SK-N-SH treated with all-trans-retinoic acid at 6 μM for 48 hours (cell line): ENCODE data around the gene CD28.

ENCODE experiments used
- ATAC-seq: fragments of 200-7000 bp; cut with Tn5 transposase; 3 replicates; pipeline ENCODE4 v1.9.1; 2020; ENCODE audit warnings: mild to moderate bottlenecking, moderate library complexity
- ARNTL ChIP-seq: fragments of 450-650 bp; formaldehyde crosslinking; IDR thresholded peaks from 2 replicates; pipeline ENCODE4 v1.5.0; 2020; ENCODE audit warnings: low read depth, mild to moderate bottlenecking, moderate library complexity, borderline replicate concordance
- BACH2 ChIP-seq: fragments of 250-450 bp; sonication (Bioruptor Pico); IDR thresholded peaks from 2 replicates; pipeline ENCODE4 v1.9.0; 2021; ENCODE audit warnings: mild to moderate bottlenecking, borderline replicate concordance
- CREB5 ChIP-seq: fragments of 250-450 bp; sonication (Bioruptor Pico); IDR thresholded peaks from 2 replicates; pipeline ENCODE4 v1.5.1; 2020; ENCODE audit warnings: low read depth, mild to moderate bottlenecking, moderate library complexity
- GLIS3 ChIP-seq: fragments of 250-450 bp; sonication (Bioruptor Pico); IDR thresholded peaks from 2 replicates; pipeline ENCODE4 v1.5.0; 2020; ENCODE audit warnings: mild to moderate bottlenecking, moderate library complexity
- ISL1 ChIP-seq: fragments of 250-450 bp; sonication (Bioruptor Pico); IDR thresholded peaks from 2 replicates; pipeline ENCODE4 v2.1.2; 2022; ENCODE audit warnings: mild to moderate bottlenecking, moderate library complexity
- OSR1 ChIP-seq: fragments of 250-450 bp; sonication (Bioruptor Pico); IDR thresholded peaks from 2 replicates; pipeline ENCODE4 v1.8.0; 2022; ENCODE audit warnings: moderate library complexity, mild to moderate bottlenecking, inconsistent platforms
- PATZ1 ChIP-seq: fragments of 250-450 bp; sonication (Bioruptor Pico); IDR thresholded peaks from 2 replicates; pipeline ENCODE4 v1.8.0; 2020; ENCODE audit warnings: mild to moderate bottlenecking, moderate library complexity, borderline replicate concordance
- POU6F1 ChIP-seq: fragments of 250-450 bp; sonication (Bioruptor Pico); IDR thresholded peaks from 2 replicates; pipeline ENCODE4 v1.8.0; 2021; ENCODE audit warnings: low read depth, mild to moderate bottlenecking, moderate library complexity, borderline replicate concordance
- PPARA ChIP-seq: fragments of 250-450 bp; sonication (Bioruptor Pico); IDR thresholded peaks from 2 replicates; pipeline ENCODE4 v1.5.0; 2020; ENCODE audit warnings: mild to moderate bottlenecking, borderline replicate concordance
- RARB ChIP-seq: fragments of 250-450 bp; sonication (Bioruptor Pico); IDR thresholded peaks from 2 replicates; pipeline ENCODE4 v1.8.0; 2021; ENCODE audit warnings: mild to moderate bottlenecking, moderate library complexity
- SNAI2 ChIP-seq: fragments of 250-450 bp; sonication (Bioruptor Pico); IDR thresholded peaks from 2 replicates; pipeline ENCODE4 v1.5.0; 2020; ENCODE audit warnings: mild to moderate bottlenecking, moderate library complexity
- TCF4 ChIP-seq: fragments of 250-450 bp; sonication (Bioruptor Pico); IDR thresholded peaks from 2 replicates; pipeline ENCODE4 v1.8.0; 2021; ENCODE audit warnings: mild to moderate bottlenecking, moderate library complexity, borderline replicate concordance
- TOX ChIP-seq: fragments of 250-450 bp; sonication (Bioruptor Pico); IDR thresholded peaks from 2 replicates; pipeline ENCODE4 v1.8.0; 2021; ENCODE audit warnings: mild to moderate bottlenecking, moderate library complexity, borderline replicate concordance
- TSHZ2 ChIP-seq: fragments of 250-450 bp; sonication (Bioruptor Pico); IDR thresholded peaks from 2 replicates; pipeline ENCODE4 v1.5.0; 2020; ENCODE audit warnings: mild to moderate bottlenecking, moderate library complexity
- ZC3H10 ChIP-seq: fragments of 250-450 bp; sonication (Bioruptor Pico); IDR thresholded peaks from 2 replicates; pipeline ENCODE4 v1.5.1; 2021; ENCODE audit warnings: mild to moderate bottlenecking, moderate library complexity
- ZFP3 ChIP-seq: fragments of 250-450 bp; sonication (Bioruptor Pico); IDR thresholded peaks from 2 replicates; pipeline ENCODE4 v1.5.0; 2020; ENCODE audit warnings: mild to moderate bottlenecking, moderate library complexity
- ZFP30 ChIP-seq: fragments of 450-650 bp; formaldehyde crosslinking; IDR thresholded peaks from 2 replicates; pipeline ENCODE4 v1.5.0; 2022; ENCODE audit warnings: mild to moderate bottlenecking, moderate library complexity
- ZNF565 ChIP-seq: fragments of 450-650 bp; formaldehyde crosslinking; conservative IDR thresholded peaks from 2 replicates; pipeline ENCODE4 v1.5.0; 2020; ENCODE audit warnings: low read depth, mild to moderate bottlenecking, moderate library complexity
- ZNF70 ChIP-seq: fragments of 450-650 bp; formaldehyde crosslinking; IDR thresholded peaks from 2 replicates; pipeline ENCODE4 v1.5.0; 2020; ENCODE audit warnings: mild to moderate bottlenecking, moderate library complexity
- ZNF8 ChIP-seq: fragments of 450-650 bp; formaldehyde crosslinking; IDR thresholded peaks from 2 replicates; pipeline ENCODE4 v1.5.0; 2020; ENCODE audit warnings: mild to moderate bottlenecking, moderate library complexity

CD28 gene

GRCh38 chr2:203672856-203673255 is 33.6 kb upstream of the CD28 start (continued):
- TF ChIP-seq SNAI2 (no peak), BACH2 (CRISPR knock-in tag) (no peak), ZNF70 (CRISPR knock-in tag) (no peak), CREB5 (CRISPR knock-in tag) (no peak), RARB (CRISPR knock-in tag) (no peak), ZC3H10 (no peak)

- no peak for ATAC-seq
- no peak for TF ChIP-seq ZFP3 (CRISPR knock-in tag)
- no peak for TF ChIP-seq ARNTL (CRISPR knock-in tag)
- TF ChIP-seq CREB5 (CRISPR knock-in tag): no peak
- TF ChIP-seq ZNF8 (CRISPR knock-in tag): no peak
- TF ChIP-seq ISL1 (CRISPR knock-in tag): no peak
- no peak for TF ChIP-seq POU6F1 (CRISPR knock-in tag)
- no peak for TF ChIP-seq TSHZ2
- TF ChIP-seq ZNF565: no peak
- TF ChIP-seq RARB (CRISPR knock-in tag): no peak
- TF ChIP-seq BACH2 (CRISPR knock-in tag): no peak
- TF ChIP-seq OSR1 (CRISPR knock-in tag): no peak
- no peak for TF ChIP-seq PATZ1 (CRISPR knock-in tag)
- no peak for TF ChIP-seq TCF4 (CRISPR knock-in tag)
- TF ChIP-seq ZFP30 (CRISPR knock-in tag): no peak
Observed at GRCh38 chr2:203673933-203674332, 32.5 kb upstream of the CD28 start.

- peak; percentile 87 for ATAC-seq
Observed at GRCh38 chr2:203675086-203675485, 31.4 kb upstream of the CD28 start.

More at GRCh38 chr2:203675086-203675485, 31.4 kb upstream of the CD28 start:
- no peak for TF ChIP-seq GLIS3 (CRISPR knock-in tag)
- TF ChIP-seq BACH2 (CRISPR knock-in tag): no peak
- TF ChIP-seq ZNF8 (CRISPR knock-in tag): no peak
- no peak for TF ChIP-seq PPARA (CRISPR knock-in tag)
- TF ChIP-seq ISL1 (CRISPR knock-in tag): no peak
- TF ChIP-seq ARNTL (CRISPR knock-in tag): no peak
- TF ChIP-seq TOX: no peak
- TF ChIP-seq ZNF565: no peak
- TF ChIP-seq CREB5 (CRISPR knock-in tag): no peak
- TF ChIP-seq SNAI2: no peak
- TF ChIP-seq TCF4 (CRISPR knock-in tag): no peak
